GM10248 (cell line): ENCODE measurements around the gene SNX30.

Experiments
- CTCF ChIA-PET: fragments of 300-600 bp; sonication (Branson Sonifier 250); formaldehyde crosslinking; extraction: SDS; loops from one replicate; lab custom pipeline; 2021; ENCODE audit warnings: antibody characterized with exemption; lab: Yijun Ruan, JAX
- POLR2A ChIA-PET: fragments of 350-650 bp; sonication (Branson Sonifier 250); formaldehyde crosslinking; extraction: SDS; loops from one replicate; lab custom pipeline; 2020; ENCODE audit warnings: antibody characterized with exemption; lab: Yijun Ruan, JAX
- DNase-seq: peaks from one replicate; pipeline ENCODE4 v3.0.0; 2012; ENCODE audit errors: extremely low spot score
- CTCF ChIP-seq: IDR thresholded peaks from 2 replicates; pipeline ENCODE4 v1.5.1; 2012; ENCODE audit warnings: mild to moderate bottlenecking, low read depth; ENCODE audit errors: extremely low read depth, missing control alignments, control extremely low read depth

The SNX30 gene

DNA sequence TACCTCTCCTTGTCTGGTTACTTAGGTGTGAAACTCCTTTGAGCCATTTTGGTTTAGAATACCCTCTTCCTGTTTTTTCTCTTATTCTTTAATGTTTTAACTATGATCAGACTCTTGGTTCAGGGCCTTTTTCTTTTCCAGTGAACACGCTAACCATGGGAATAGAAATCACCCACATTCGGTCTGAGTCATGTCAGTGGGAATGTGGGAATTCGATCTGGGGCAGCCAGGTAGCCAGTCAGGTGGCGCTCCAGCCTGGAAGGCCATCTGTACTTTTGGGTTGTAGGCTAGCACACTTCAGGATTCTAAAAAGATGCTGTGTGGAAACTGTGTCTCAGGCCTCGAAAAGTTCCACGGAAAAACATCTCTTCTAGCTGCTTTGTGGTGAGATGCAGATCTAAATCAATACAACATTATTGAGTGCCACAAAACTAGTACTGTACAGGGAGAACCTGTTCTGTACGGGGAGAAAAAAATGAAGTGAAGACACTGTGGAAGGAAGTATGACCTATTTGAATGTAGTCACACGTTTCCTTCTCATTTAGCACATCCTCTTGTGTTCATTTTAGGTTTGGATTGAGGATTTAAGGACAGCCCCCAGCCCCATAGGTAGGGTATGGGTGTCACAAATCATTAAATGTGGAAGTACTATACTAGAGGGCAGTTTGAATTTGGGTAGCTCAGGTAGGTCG lies 36.4 kb downstream of the SNX30 start:
- ChIA-PET CTCF (interaction anchor here (0.8 to 1.3 kb wide), 2 partner anchors 14 to 33 kb away, joined by 3 read pairs; no protein-coding TSS in a partner anchor), POLR2A (no interaction called here)
- no peak for TF ChIP-seq CTCF
- no peak for DNase-seq

GRCh38 chr9:112787978-112788377 lies 37.4 kb downstream of the SNX30 start:
- ChIA-PET POLR2A (no interaction called here), CTCF (interaction anchor here (1.3 kb wide), 1 partner anchor 32 kb away, joined by 3 read pairs; no protein-coding TSS in a partner anchor)
- no peak for DNase-seq
- no peak for TF ChIP-seq CTCF

- no peak for TF ChIP-seq CTCF
- no peak for DNase-seq
- ChIA-PET POLR2A (no interaction called here), CTCF (no interaction called here)
Measured at GRCh38 chr9:112789473-112789872, 38.9 kb downstream of the SNX30 start.

DNA sequence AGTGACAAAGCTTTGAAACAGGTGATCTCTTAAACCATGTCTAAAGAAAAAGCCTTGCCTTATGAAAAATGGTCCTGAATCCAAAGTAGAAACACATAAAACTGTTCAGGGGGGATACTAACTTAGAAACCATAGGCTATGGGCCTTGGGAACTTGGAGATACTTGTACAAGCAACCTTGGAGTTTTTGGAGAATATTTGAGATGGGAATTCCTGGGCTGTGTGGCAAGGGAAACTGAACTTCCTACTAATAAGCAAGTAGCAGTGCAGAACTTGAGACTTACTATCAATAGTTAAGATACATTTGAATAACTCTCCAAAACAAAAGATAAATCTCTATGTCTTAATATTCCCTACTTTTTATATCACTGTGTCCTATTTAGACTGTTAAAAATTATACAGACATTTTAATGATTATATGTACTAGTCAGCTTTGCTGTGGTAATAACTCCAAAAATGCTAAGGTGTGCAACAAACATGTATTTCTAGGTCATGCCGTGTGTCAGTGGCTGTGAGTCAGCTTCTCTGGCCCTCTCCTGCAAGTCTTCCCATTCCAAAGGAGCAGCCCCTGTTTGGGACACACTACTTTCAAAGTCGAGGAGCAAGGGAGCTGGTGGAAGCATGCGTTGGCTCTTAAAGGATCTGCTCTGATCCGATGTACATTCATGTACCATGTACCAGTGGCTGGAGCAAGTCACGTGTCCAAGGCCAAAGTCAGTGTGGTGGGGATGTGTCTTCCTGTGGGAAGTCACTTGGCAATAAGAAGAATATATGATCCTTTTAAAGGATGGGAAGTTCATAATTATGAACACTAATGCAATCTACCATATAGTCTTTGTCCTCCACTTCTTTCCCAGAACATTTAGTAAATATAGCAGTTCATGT lies 39.6 kb downstream of the SNX30 start:
- CTCF ChIA-PET = interaction anchor here (1.2 kb wide), 1 partner anchor 11 kb away, joined by 3 read pairs; no protein-coding TSS in a partner anchor
- TF ChIP-seq CTCF = no peak
- no peak for DNase-seq
- POLR2A ChIA-PET = no interaction called here

GRCh38 chr9:112792670-112793069 lies 42.1 kb downstream of the SNX30 start:
- ChIA-PET POLR2A (no interaction called here), CTCF (interaction anchor here (0.7 to 2.0 kb wide), 19 partner anchors 9 to 707 kb away, joined by 3 to 14 read pairs (median 3); partner anchors contain the start of genes INIP and KIAA1958)
- TF ChIP-seq CTCF = no peak
- DNase-seq = no peak

DNA sequence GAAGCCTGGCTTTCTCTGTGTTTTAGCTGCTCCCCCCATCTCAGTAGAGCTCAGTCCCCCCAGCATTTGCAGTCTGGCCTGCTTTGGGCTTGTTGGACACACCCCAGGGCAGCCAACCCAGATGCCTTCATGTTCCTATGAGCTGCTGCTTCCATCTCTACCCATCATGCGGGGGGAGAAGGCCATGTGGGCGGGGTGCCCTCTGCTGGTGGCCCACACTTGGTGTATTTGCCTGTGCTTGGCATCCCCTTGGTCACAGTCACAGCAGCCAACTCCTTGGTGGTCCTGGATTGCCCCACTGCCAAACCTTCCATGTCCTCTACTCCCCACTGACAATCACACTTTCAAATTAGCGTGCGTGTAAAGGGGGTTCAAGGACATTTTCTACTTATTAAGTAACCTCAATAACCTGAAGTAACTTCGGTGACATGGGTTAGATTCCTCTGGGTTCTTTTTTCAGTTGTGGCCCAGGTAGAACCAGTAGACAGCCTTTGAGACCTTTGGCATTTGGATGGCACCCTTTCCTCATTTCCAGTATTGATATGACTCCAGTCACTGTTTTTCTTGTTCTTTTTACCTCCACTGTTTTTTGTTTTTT lies 42.8 kb downstream of the SNX30 start:
- TF ChIP-seq CTCF = peak; percentile 81
- CTCF ChIA-PET = interaction anchor here (0.6 to 2.0 kb wide), 20 partner anchors 9 to 1034 kb away, joined by 3 to 14 read pairs (median 3); partner anchors contain the start of genes INIP and KIAA1958
- POLR2A ChIA-PET = no interaction called here
- DNase-seq = peak; percentile 73
